Endothelial cell of umbilical vein (primary cell): Measurements from ENCODE around the gene OR52D1. TPM values are rescaled to one million over a fixed set of nuclear protein-coding genes. Genes with fewer than 3 reads are reported as not detected.

ENCODE experiments used
- BruUV-seq: library from RNA; stranded (reverse); fragments of 400-500 nt; replicated peaks from 2 replicates; lab custom pipeline; 2021; lab: Mats Ljungman, UMichigan
- CTCF ChIA-PET: fragments of 300-600, 350-600 bp; sonication (Branson Sonifier 250); formaldehyde crosslinking; loops from one replicate; lab custom pipeline; 2021; ENCODE audit warnings: antibody characterized with exemption, inconsistent platforms; lab: Charles Lee
- POLR2A ChIA-PET: fragments of 300-600, 350-600 bp; sonication (Branson Sonifier 250); formaldehyde crosslinking; loops from one replicate; lab custom pipeline; 2021; ENCODE audit warnings: antibody characterized with exemption, inconsistent platforms; lab: Charles Lee
- DNase-seq: peaks from one replicate; pipeline ENCODE4 v3.0.0-alpha.2; 2011; ENCODE audit warnings: low read depth, low spot score
- FAIRE-seq: peaks from 2 replicates; lab custom pipeline; 2011; peaks lifted over from hg19 to GRCh38; lab: Jason Lieb, UNC
- H2AFZ ChIP-seq: 2 replicates; pipeline ENCODE4 v1.6.0; 2012; ENCODE audit warnings: low read depth, low read length, control low read depth, inconsistent platforms
- H3K27ac ChIP-seq: 2 replicates; pipeline ENCODE4 v1.5.1; 2011; ENCODE audit warnings: low read depth, mild to moderate bottlenecking, control low read depth, low read length, moderate library complexity; ENCODE audit not compliant: insufficient read depth
- H3K27me3 ChIP-seq, 2 experiments: 2 replicates each; pipeline versions ENCODE4 v1.6.0 to v1.6.1; 2011; ENCODE audit warnings: low read length in 2 of 2, mixed read lengths in 1 of 2; ENCODE audit not compliant: control insufficient read depth in 2 of 2, insufficient read depth in 2 of 2
- H3K36me3 ChIP-seq, 2 experiments: 2 replicates in 1 of 2; 3 replicates in 1 of 2; pipeline ENCODE4 v1.5.1; 2011; ENCODE audit warnings: low read length in 2 of 2, mild to moderate bottlenecking in 1 of 2, moderate library complexity in 1 of 2; ENCODE audit not compliant: control insufficient read depth in 2 of 2, insufficient read depth in 2 of 2; ENCODE audit errors: extremely low read depth in 1 of 2
- H3K4me1 ChIP-seq: 3 replicates; pipeline ENCODE4 v1.5.1; 2011; ENCODE audit warnings: mild to moderate bottlenecking, low read length; ENCODE audit not compliant: control insufficient read depth, insufficient read depth; ENCODE audit errors: extremely low read depth
- H3K4me2 ChIP-seq: 2 replicates; pipeline ENCODE4 v1.6.1; 2011; ENCODE audit warnings: low read length, control low read depth, mixed read lengths; ENCODE audit not compliant: insufficient read depth
- H3K4me3 ChIP-seq, 3 experiments: fragments of 200-600 bp in 1 of 3; sonication (generic), shearing (Covaris generic) in 1 of 3; replicated peaks in 1 of 3; 2 replicates each; pipeline ENCODE4 v1.5.1; 2011 to 2016; ENCODE audit warnings: control low read depth in 3 of 3, low read length in 3 of 3, mild to moderate bottlenecking in 2 of 3, inconsistent platforms in 1 of 3, low read depth in 1 of 3, moderate library complexity in 1 of 3; ENCODE audit not compliant: insufficient read depth in 1 of 3
- H3K79me2 ChIP-seq: 2 replicates; pipeline ENCODE4 v1.6.0; 2012; ENCODE audit warnings: low read length, inconsistent platforms; ENCODE audit not compliant: control insufficient read depth, insufficient read depth
- H3K9ac ChIP-seq: replicated peaks from 2 replicates; pipeline ENCODE3; 2011; ENCODE audit warnings: low read length, control low read depth; ENCODE audit not compliant: insufficient read depth; ENCODE audit errors: extremely low read depth
- H3K9me1 ChIP-seq: replicated peaks from 3 replicates; pipeline ENCODE4 v1.6.0; 2011; ENCODE audit warnings: mild to moderate bottlenecking, low read length; ENCODE audit not compliant: control insufficient read depth, insufficient read depth; ENCODE audit errors: extremely low read depth
- H3K9me3 ChIP-seq: replicated peaks from 2 replicates; pipeline ENCODE4 v1.5.1; 2012; ENCODE audit warnings: low read length, inconsistent platforms; ENCODE audit not compliant: control insufficient read depth, insufficient read depth
- H4K20me1 ChIP-seq: replicated peaks from 2 replicates; pipeline ENCODE3; 2011; ENCODE audit warnings: mild to moderate bottlenecking, low read length; ENCODE audit not compliant: control insufficient read depth, insufficient read depth; ENCODE audit errors: extremely low read depth
- EZH2 ChIP-seq: IDR thresholded peaks from 2 replicates; pipeline ENCODE4 v1.6.1; 2012; ENCODE audit warnings: borderline replicate concordance, low read depth, mild to moderate bottlenecking, moderate library complexity, low read length, inconsistent platforms; ENCODE audit not compliant: severe bottlenecking
- FOS ChIP-seq: IDR thresholded peaks from 2 replicates; pipeline ENCODE4 v1.6.1; 2011; ENCODE audit warnings: mild to moderate bottlenecking, low read length, moderate library complexity, borderline replicate concordance; ENCODE audit not compliant: insufficient read depth
- GATA2 ChIP-seq: IDR thresholded peaks from 2 replicates; pipeline ENCODE4 v1.7.0; 2011; ENCODE audit warnings: low read depth, mild to moderate bottlenecking, moderate library complexity, mixed read lengths, low read length; ENCODE audit not compliant: insufficient read length, insufficient read depth
- JUN ChIP-seq: IDR thresholded peaks from 2 replicates; pipeline ENCODE4 v1.6.1; 2011; ENCODE audit warnings: borderline replicate concordance, low read depth; ENCODE audit not compliant: insufficient read length, insufficient read depth
- MYC ChIP-seq: IDR thresholded peaks from one replicate; pipeline ENCODE4 v1.6.1; 2011; ENCODE audit warnings: mild to moderate bottlenecking, low read depth, low read length
- POLR2A ChIP-seq: IDR thresholded peaks from 2 replicates; pipeline ENCODE4 v1.6.1; 2012; ENCODE audit warnings: low read depth, mild to moderate bottlenecking, control low read depth, low read length
- POLR2AphosphoS5 ChIP-seq: IDR thresholded peaks from 2 replicates; pipeline ENCODE4 v1.6.1; 2012; ENCODE audit warnings: low read depth, mild to moderate bottlenecking, control low read depth, low read length, moderate library complexity; ENCODE audit not compliant: insufficient read depth
- dilution Hi-C: fragments of 300-500 bp; cut with MboI; formaldehyde crosslinking; loops from one replicate; pipeline ENCODE4 v1.15.0; 2019; ENCODE audit warnings: low sequenced_read_pairs; ENCODE audit not compliant: extremely low pct_ligation_motif_present
- intact Hi-C: fragments of 100-400 bp; cut with micrococcal nuclease; formaldehyde crosslinking; loops from one replicate; pipeline ENCODE4 v1.10.0; 2022
- polyA plus RNA-seq, 4 experiments: library from polyadenylated mRNA; depleted of rRNA in 3 of 4; stranded (reverse) in 3 of 4; unstranded in 1 of 4; fragments of >200 nt; gene quantifications; 2 replicates each; pipeline versions ENCODE4 v1.2.1 to v1.2.3, GENCODE V29; 2011 to 2012; ENCODE audit warnings: missing spikeins in 1 of 4
- total RNA-seq: library from RNA; stranded (reverse); gene quantifications from 2 replicates; pipeline ENCODE4 v1.2.3, GENCODE V29; 2021
- TF ChIP-seq, protein P1 (sequence below): IDR thresholded peaks from 2 replicates; pipeline ENCODE4 v1.6.1; 2011; ENCODE audit not compliant: insufficient read depth, insufficient read length
- TF ChIP-seq, protein P2 (sequence below), 2 donors: IDR thresholded peaks; 1 replicate in 1 of 2; 2 replicates in 1 of 2; pipeline ENCODE4 v1.5.1; 2011; ENCODE audit warnings: low read length in 2 of 2, mild to moderate bottlenecking in 2 of 2, moderate library complexity in 2 of 2, control low read depth in 1 of 2, inconsistent platforms in 1 of 2, low read depth in 1 of 2; ENCODE audit not compliant: insufficient read depth in 1 of 2; ENCODE audit errors: extremely low read depth in 1 of 2

OR52D1 gene
- total and polyA plus RNA-seq, 2 donors (not counting 3 experiments of a cell fraction or from before 2014, with no cell fraction given) = not detected

GRCh38 chr11:5527716-5528115 lies 39.2 kb downstream of the OR52D1 start:
- no peak overlapping the region for H3K27ac ChIP-seq
- H3K36me3 ChIP-seq = no peaks in the 10 kb centered on the region
- H2AFZ ChIP-seq = no peak overlapping the region
- TF ChIP-seq, protein P1, sequence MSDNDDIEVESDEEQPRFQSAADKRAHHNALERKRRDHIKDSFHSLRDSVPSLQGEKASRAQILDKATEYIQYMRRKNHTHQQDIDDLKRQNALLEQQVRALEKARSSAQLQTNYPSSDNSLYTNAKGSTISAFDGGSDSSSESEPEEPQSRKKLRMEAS = no peak
- no peak for TF ChIP-seq FOS
- TF ChIP-seq, protein P2, sequence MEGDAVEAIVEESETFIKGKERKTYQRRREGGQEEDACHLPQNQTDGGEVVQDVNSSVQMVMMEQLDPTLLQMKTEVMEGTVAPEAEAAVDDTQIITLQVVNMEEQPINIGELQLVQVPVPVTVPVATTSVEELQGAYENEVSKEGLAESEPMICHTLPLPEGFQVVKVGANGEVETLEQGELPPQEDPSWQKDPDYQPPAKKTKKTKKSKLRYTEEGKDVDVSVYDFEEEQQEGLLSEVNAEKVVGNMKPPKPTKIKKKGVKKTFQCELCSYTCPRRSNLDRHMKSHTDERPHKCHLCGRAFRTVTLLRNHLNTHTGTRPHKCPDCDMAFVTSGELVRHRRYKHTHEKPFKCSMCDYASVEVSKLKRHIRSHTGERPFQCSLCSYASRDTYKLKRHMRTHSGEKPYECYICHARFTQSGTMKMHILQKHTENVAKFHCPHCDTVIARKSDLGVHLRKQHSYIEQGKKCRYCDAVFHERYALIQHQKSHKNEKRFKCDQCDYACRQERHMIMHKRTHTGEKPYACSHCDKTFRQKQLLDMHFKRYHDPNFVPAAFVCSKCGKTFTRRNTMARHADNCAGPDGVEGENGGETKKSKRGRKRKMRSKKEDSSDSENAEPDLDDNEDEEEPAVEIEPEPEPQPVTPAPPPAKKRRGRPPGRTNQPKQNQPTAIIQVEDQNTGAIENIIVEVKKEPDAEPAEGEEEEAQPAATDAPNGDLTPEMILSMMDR (IDR thresholded peaks at IDR 0.05; ENCODE audit: extremely low read depth in 1 of 2, insufficient read depth in 1 of 2, low read depth in 1 of 2, low read length in 2 of 2) = no peak
- TF ChIP-seq GATA2 = no peak
- BruUV-seq = no TSS peak
- CTCF ChIA-PET = no interaction called here
- no peaks in the 10 kb centered on the region for H3K9me3 ChIP-seq
- H3K4me1 ChIP-seq = no peaks in the 10 kb centered on the region
- H3K27me3 ChIP-seq = no peaks in the 10 kb centered on the region
- H3K4me2 ChIP-seq = no peak overlapping the region
- FAIRE-seq = no peak
- H3K79me2 ChIP-seq = no peaks in the 10 kb centered on the region
- no peaks in the 10 kb centered on the region for H4K20me1 ChIP-seq
- dilution Hi-C loops = no loop called here
- no peak overlapping the region for H3K9ac ChIP-seq
- POLR2A ChIA-PET = no interaction called here
- intact Hi-C loops = no loop called here
- no peak overlapping the region for H3K4me3 ChIP-seq
- H3K9me1 ChIP-seq = no peaks in the 10 kb centered on the region
- no peak for DNase-seq

DNA sequence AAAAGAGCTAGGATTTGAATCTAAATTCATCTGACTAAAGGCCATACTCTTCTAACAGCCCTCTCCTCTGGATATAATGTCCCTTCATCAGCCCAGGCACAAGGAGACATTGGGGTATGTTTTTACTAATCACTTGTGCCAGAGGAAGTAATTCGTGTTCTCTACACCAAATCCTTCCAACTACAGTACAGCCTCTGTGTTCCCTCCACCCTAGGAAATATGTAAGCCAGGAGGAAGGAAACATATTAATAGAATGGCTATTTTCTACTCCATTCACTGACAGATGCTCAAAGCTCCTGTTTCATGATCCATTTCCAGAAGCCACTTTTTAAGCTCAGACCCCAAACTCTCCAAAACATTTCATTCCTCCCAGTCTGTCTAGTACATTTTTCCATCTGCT lies 40.0 kb downstream of the OR52D1 start:
- Histone ChIP-seq H4K20me1 (no peaks in the 10 kb centered on the region), H3K4me3 (no peak overlapping the region), H3K9ac (no peak overlapping the region), H3K9me1 (no peaks in the 10 kb centered on the region), H3K9me3 (no peaks in the 10 kb centered on the region), H3K79me2 (no peaks in the 10 kb centered on the region), H3K27me3 (no peaks in the 10 kb centered on the region), H3K36me3 (no peaks in the 10 kb centered on the region), H3K4me1 (no peaks in the 10 kb centered on the region), H2AFZ (no peak overlapping the region), H3K4me2 (no peak overlapping the region), H3K27ac (no peak overlapping the region)
- DNase-seq (no peak), FAIRE-seq (no peak)
- ChIA-PET CTCF (no interaction called here), POLR2A (no interaction called here)
- dilution Hi-C loops = no loop called here
- TF ChIP-seq JUN (no peak), GATA2 (no peak), POLR2A (no peak), FOS (no peak), POLR2AphosphoS5 (no peak), EZH2 (no peak), MYC (no peak)
- TF ChIP-seq, protein P1 = no peak
- TF ChIP-seq, protein P2 (IDR thresholded peaks at IDR 0.05; ENCODE audit: extremely low read depth in 1 of 2, insufficient read depth in 1 of 2, low read depth in 1 of 2, low read length in 2 of 2) = no peak
- intact Hi-C loops = no loop called here
- no TSS peak for BruUV-seq
